DOHH2 (cell line): Measurements from ENCODE around the gene NEK11.

Experiments
- H3F3A ChIP-seq: fragments of 200-600 bp; sonication (generic), shearing (Covaris generic); 2 replicates; pipeline ENCODE4 v1.6.0; 2016; ENCODE audit warnings: antibody characterized with exemption, mild to moderate bottlenecking; ENCODE audit not compliant: control insufficient read depth, insufficient read depth
- H3K27ac ChIP-seq: fragments of 200-600 bp; sonication (generic); 2 replicates; pipeline ENCODE4 v1.5.1; 2014; ENCODE audit warnings: low read depth, mild to moderate bottlenecking, low read length, moderate library complexity
- H3K27me3 ChIP-seq: fragments of 200-600 bp; sonication (generic); 2 replicates; pipeline ENCODE4 v1.6.1; 2014; ENCODE audit warnings: mild to moderate bottlenecking, low read length, mixed read lengths; ENCODE audit not compliant: control insufficient read depth
- H3K36me3 ChIP-seq: fragments of 200-600 bp; sonication (generic); 2 replicates; pipeline ENCODE4 v1.6.1; 2014; ENCODE audit warnings: mild to moderate bottlenecking, low read length, moderate library complexity, mixed read lengths; ENCODE audit not compliant: control insufficient read depth
- H3K4me1 ChIP-seq: fragments of 200-600 bp; sonication (generic); 2 replicates; pipeline ENCODE4 v1.6.1; 2014; ENCODE audit warnings: mild to moderate bottlenecking, low read length, mixed read lengths; ENCODE audit not compliant: control insufficient read depth
- H3K4me2 ChIP-seq: fragments of 200-600 bp; sonication (generic); 2 replicates; pipeline ENCODE4 v1.6.0; 2014; ENCODE audit warnings: mild to moderate bottlenecking, low read length, moderate library complexity
- H3K4me3 ChIP-seq: fragments of 200-600 bp; sonication (generic); 2 replicates; pipeline ENCODE4 v1.5.1; 2014; ENCODE audit warnings: mild to moderate bottlenecking, low read length, mixed read lengths
- H3K79me2 ChIP-seq: fragments of 200-600 bp; sonication (generic); 2 replicates; pipeline ENCODE4 v1.6.1; 2014; ENCODE audit warnings: mild to moderate bottlenecking, low read length, mixed read lengths; ENCODE audit not compliant: control insufficient read depth
- H3K9me2 ChIP-seq: fragments of 200-600 bp; sonication (generic); replicated peaks from 2 replicates; pipeline ENCODE4 v1.6.1; 2014; ENCODE audit warnings: mild to moderate bottlenecking, low read length, mixed read lengths; ENCODE audit not compliant: control insufficient read depth
- H3K9me3 ChIP-seq: fragments of 200-600 bp; sonication (generic); 2 replicates; pipeline ENCODE4 v1.6.1; 2014; ENCODE audit warnings: antibody characterized with exemption, low read length, mixed read lengths; ENCODE audit not compliant: control insufficient read depth, insufficient read depth
- H4K20me1 ChIP-seq: fragments of 200-600 bp; sonication (generic); 2 replicates; pipeline ENCODE4 v1.6.0; 2014; ENCODE audit warnings: low read depth, mild to moderate bottlenecking, antibody characterized with exemption, low read length, moderate library complexity; ENCODE audit not compliant: control insufficient read depth, insufficient read depth
- CTCF ChIP-seq: fragments of 200-600 bp; sonication (generic); IDR thresholded peaks from one replicate; pipeline ENCODE4 v1.5.1; 2014; ENCODE audit warnings: antibody characterized with exemption, mild to moderate bottlenecking, low read depth, low read length; ENCODE audit not compliant: poor library complexity, severe bottlenecking
- EZH2phosphoT487 ChIP-seq: fragments of 200-600 bp; sonication (generic); IDR thresholded peaks from 2 replicates; pipeline ENCODE4 v1.6.1; 2017; ENCODE audit warnings: borderline replicate concordance, mild to moderate bottlenecking, antibody characterized with exemption, low read length, moderate library complexity, mixed read lengths

NEK11 gene

DNA sequence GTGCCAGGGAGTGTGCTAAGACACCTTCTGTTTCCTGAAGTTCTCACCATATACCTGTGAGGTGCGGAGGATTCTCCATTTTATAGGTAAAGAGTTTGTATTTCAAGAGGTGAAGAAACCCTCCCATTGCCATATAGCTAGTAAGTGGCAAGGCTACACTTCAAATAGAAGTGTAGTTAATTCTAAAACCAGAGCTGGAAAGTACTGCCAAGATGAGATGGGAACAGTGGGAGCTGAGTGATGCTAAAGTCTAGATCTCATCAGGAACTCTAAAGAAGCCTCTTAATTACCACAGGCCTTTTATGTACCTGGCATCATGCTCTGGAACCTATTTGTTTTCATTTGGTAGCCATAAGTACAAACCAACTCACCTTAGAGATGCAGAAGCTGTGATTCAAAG is 256.3 kb downstream of the NEK11 start:
- H3F3A ChIP-seq: no peaks in the 10 kb centered on the region
- H3K9me2 ChIP-seq: no peaks in the 10 kb centered on the region
- no peaks in the 10 kb centered on the region for H4K20me1 ChIP-seq
- no peaks in the 10 kb centered on the region for H3K36me3 ChIP-seq
- no peaks in the 10 kb centered on the region for H3K9me3 ChIP-seq
- H3K27ac ChIP-seq: no peak overlapping the region
- no peaks in the 10 kb centered on the region for H3K79me2 ChIP-seq
- H3K27me3 ChIP-seq: no peaks in the 10 kb centered on the region
- TF ChIP-seq CTCF (no peak), EZH2phosphoT487 (no peak)
- H3K4me2 ChIP-seq: no peak overlapping the region
- H3K4me3 ChIP-seq: no peak overlapping the region
- no peaks in the 10 kb centered on the region for H3K4me1 ChIP-seq

DNA sequence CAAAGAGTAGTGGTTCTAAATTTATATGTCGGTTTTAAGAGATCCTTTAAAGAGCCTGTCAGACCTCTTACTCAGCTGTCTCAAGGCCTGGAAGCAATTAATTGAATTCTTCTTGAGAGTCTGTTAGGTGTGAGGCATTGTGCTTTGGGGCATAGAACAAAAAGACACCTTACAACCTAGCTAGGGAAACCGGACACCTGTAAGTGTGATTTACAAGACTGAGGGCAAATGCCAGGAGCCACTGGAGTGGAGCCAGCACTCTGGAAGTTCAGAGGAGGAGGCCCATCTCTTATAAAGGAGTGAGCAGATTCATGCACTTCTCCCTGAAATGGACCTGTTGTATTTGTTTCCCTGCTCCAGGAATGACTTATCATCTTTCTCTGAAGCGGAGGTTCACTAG is 257.2 kb downstream of the NEK11 start:
- Histone ChIP-seq H3K4me3 (no peak overlapping the region), H3K79me2 (no peaks in the 10 kb centered on the region), H3K9me3 (no peaks in the 10 kb centered on the region), H3K27ac (no peak overlapping the region), H4K20me1 (no peaks in the 10 kb centered on the region), H3K36me3 (no peaks in the 10 kb centered on the region), H3K27me3 (no peaks in the 10 kb centered on the region), H3K4me1 (no peaks in the 10 kb centered on the region), H3K9me2 (no peaks in the 10 kb centered on the region), H3F3A (no peaks in the 10 kb centered on the region), H3K4me2 (no peak overlapping the region)
- TF ChIP-seq CTCF (no peak), EZH2phosphoT487 (no peak)

GRCh38 chr3:131284302-131284701 is 257.6 kb downstream of the NEK11 start:
- Histone ChIP-seq H4K20me1 (no peaks in the 10 kb centered on the region), H3K4me2 (no peak overlapping the region), H3F3A (no peaks in the 10 kb centered on the region), H3K79me2 (no peaks in the 10 kb centered on the region), H3K4me3 (no peak overlapping the region), H3K27me3 (no peaks in the 10 kb centered on the region), H3K4me1 (no peaks in the 10 kb centered on the region), H3K9me3 (no peaks in the 10 kb centered on the region), H3K27ac (no peak overlapping the region), H3K9me2 (no peaks in the 10 kb centered on the region), H3K36me3 (no peaks in the 10 kb centered on the region)
- TF ChIP-seq CTCF (no peak), EZH2phosphoT487 (no peak)

DNA sequence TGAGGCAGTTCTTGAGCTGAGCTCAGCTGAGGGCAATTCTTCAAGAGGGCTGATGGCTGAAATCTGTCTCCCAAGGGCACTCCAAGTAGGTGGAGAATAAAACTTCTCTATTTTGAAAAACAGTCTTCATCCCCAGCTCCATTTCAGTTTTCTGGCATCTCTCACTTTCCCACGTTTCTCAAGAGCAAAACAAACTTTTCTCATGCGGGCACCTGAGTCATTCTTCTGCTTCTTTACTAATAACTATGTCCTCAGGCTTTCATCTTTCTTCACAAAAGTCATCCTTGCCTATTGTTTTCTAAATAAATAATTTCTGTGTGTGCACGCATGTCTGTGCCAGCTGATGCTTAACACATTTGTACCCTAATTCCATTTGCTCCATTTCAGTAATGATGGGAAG is 258.8 kb downstream of the NEK11 start:
- no peaks in the 10 kb centered on the region for H3K4me1 ChIP-seq
- H3F3A ChIP-seq: no peaks in the 10 kb centered on the region
- no peaks in the 10 kb centered on the region for H3K36me3 ChIP-seq
- no peaks in the 10 kb centered on the region for H4K20me1 ChIP-seq
- H3K79me2 ChIP-seq: no peaks in the 10 kb centered on the region
- H3K4me2 ChIP-seq: no peak overlapping the region
- no peaks in the 10 kb centered on the region for H3K27me3 ChIP-seq
- H3K27ac ChIP-seq: no peak overlapping the region
- H3K9me3 ChIP-seq: no peaks in the 10 kb centered on the region
- H3K9me2 ChIP-seq: no peaks in the 10 kb centered on the region
- no peak overlapping the region for H3K4me3 ChIP-seq
- TF ChIP-seq CTCF (no peak), EZH2phosphoT487 (no peak)
